ENCODE measurements around the gene MACROD2. TPM values are rescaled to one million over a fixed set of nuclear protein-coding genes. Genes with fewer than 3 reads are reported as not detected.

The MACROD2 gene
- polyA plus RNA-seq, 3 donors, result 12.8 to 13.4 (median 13.2) TPM

GRCh38 chr20:15570156-15570555 lies 1574.8 kb downstream of the MACROD2 start:
- no peak for DNase-seq

- DNase-seq, result no peak
Observed at GRCh38 chr20:15571056-15571455, 1575.7 kb downstream of the MACROD2 start.

DNA sequence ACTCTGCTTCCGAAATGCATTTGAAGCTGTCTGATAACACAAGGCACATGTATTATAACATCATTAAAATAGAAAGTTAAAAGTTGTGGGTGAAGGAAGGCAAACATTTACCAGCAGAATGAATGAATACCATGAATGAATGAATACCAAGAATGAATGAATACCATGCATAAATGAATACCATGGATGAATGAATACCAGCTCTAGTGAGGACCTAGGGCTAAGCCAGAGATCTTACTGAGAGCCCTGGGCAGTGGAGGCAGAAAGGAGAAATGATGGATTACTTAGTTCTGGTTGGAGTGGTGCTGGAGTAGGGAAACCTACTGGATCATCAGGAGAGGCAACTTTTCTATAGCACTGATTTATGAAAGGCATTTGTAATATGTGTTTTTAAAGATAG lies 1579.9 kb downstream of the MACROD2 start:
- DNase-seq, result no peak

- no peak for DNase-seq
Observed at GRCh38 chr20:15576411-15576810, 1581.1 kb downstream of the MACROD2 start.

DNA sequence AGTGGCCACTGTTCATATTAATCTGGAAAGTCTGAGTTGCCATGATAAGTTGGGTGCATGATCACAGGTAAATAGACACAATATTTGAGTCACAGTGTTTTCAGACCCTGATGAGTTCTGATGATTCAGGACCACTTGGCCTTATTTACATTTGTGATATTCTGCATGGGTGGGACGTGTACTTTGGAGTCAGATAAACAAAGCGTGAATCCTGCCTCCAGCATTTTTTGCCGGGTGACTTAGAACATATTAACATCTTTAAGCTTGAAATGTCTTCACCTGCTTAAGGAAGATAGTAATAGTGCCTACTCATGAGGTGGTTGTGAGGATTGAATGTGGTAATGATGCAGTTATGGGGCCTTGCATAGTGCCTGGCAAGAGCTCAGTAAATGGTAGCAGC lies 1582.8 kb downstream of the MACROD2 start:
- DNase-seq, result no peak

DNA sequence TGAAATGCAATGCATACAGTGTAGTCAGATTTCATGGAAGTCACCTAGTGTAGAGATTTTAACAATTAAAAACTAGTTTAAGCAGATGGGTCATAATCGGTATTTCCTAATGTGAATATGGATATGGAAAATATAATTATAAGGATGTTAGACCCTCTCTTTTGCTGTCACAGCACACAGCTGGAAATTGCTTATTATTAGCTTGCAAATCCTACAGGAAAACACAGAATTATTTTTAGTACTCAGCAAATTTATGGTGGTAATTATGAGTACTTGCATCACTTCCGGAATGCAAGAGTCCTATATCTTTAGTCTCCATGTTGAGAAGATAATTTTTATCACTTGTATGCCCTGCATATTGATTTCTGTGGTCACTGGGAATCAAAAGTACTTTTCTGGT lies 1584.4 kb downstream of the MACROD2 start:
- no peak for DNase-seq

GRCh38 chr20:15582146-15582760 lies 1586.9 kb downstream of the MACROD2 start:
- DNase-seq, result no peak

GRCh38 chr20:15584507-15584906 lies 1589.2 kb downstream of the MACROD2 start:
- DNase-seq, result no peak

GRCh38 chr20:15593081-15593480 lies 1597.8 kb downstream of the MACROD2 start:
- DNase-seq, result no peak

DNA sequence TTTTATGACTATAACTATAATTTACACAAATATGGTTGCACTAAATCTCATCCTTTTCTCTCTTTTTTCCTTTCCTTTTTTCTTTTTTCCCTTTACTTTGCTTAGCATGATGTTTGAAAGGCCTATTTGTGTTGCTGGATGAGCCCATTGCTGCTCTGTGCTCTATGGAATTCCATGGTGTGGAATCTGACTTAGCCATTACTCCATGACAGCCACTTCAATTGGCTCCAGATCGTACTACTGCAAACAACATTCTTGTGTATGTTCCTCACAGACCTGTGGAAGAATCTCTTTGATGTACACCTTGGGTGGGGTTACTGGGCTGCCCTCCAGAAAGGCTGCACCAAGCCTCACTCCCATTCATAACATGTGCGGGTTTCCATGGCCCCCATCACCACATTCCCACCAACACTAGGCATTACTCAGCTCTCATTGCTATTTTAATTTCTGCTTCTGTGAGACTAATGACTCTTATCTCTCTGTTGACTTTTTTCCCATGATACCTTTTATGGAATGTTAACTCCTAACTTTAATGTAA lies 1598.9 kb downstream of the MACROD2 start:
- DNase-seq, result no peak

DNA sequence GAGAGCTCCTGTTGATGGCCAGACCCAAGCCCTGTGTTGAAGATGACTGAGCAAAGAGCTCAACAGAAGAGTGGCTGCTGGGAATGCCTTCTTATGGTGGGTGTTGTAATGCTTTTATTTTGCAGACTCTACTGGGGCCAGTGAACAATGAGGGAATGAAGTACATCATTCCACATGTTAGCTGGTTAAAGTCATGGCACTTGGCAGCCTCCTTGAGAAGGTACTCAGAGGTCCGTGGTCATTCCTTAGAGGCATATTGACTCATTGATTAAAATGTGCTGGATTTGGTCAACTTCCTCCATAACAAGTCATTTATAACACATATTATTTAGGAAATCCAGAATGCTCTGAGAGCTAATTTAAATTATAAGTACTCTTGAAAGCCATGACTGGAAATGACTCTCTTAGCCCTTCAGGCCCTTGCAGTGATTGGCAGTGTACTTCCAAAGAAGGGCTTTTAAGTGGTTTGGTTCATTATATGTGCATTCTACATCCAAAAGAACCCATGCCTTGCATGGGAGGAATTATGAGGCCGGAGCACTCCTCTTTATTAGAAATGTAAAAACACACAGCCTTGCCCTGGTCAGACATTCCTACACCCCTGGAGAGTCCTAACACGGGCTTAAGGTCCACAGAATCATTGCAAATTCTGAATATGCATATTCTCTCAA lies 1601.0 kb downstream of the MACROD2 start:
- no peak for DNase-seq

DNA sequence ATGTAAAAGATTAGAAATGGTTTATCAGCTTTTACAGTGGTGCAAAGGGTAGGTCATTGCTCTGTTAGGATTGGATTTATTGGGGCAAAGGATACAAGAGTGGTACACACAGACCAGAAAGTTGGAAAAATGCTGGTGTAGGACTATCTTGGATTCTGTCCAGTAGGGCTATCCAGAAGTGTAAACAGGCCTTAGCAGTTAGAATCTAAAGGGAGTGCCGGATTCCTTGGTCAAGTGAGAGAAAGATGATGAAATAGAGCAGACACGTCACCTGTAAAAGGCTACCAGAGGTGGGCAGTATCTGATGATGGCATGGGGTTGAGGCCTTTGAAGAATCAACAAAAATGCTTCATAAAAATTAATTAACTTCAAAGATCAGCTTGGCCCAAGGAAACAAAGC lies 1602.0 kb downstream of the MACROD2 start:
- DNase-seq, result no peak

DNA sequence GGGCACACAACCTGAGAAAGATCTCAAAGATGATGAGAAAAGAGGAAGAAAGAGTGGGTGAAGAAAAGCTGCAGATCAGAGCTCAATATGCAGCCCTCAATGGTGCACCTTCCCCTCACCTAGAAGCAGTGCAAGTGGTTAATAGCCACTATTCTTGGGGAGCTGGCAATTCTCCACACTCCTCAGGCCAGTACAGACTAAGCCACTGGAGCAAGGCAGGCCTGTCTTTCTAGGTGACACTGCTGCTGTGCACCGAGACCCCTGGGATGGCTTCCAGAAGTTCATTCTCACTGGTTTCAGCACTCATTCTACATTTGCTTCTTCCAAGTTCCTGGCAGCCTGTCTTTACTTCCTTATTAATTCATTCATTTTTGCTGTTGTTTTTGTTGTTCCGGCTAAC lies 1604.6 kb downstream of the MACROD2 start:
- no peak for DNase-seq

GRCh38 chr20:15600565-15600964 lies 1605.2 kb downstream of the MACROD2 start:
- no peak for DNase-seq

GRCh38 chr20:15603506-15603905 lies 1608.2 kb downstream of the MACROD2 start:
- DNase-seq, result peak; percentile 44

- DNase-seq, result no peak
Observed at GRCh38 chr20:15603978-15604805, 1608.9 kb downstream of the MACROD2 start.

GRCh38 chr20:15609921-15610320 lies 1614.6 kb downstream of the MACROD2 start:
- DNase-seq, result no peak

GRCh38 chr20:15610787-15611186 lies 1615.5 kb downstream of the MACROD2 start:
- peak; percentile 8 for DNase-seq

DNA sequence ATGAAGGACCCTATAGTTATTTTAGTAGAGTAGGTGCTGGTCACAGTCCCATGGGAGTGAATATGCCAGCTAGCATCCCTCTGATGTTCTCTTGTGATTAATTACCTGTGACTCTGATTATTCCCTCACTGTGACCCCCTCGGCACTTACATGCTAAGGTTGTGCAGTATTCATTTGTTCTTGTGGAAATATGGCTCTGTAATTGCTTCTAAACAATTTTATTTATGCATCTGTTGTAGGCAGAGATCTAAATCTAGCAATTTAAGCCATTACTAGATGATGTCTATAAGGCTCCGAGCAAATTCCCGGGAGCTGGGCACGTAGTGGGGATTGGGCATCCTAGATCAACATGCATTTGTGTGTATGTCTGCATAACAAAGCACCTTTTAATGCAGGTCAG lies 1616.2 kb downstream of the MACROD2 start:
- DNase-seq, result no peak

- DNase-seq, result no peak
Observed at GRCh38 chr20:15612198-15612597, 1616.9 kb downstream of the MACROD2 start.

GRCh38 chr20:15612769-15613168 lies 1617.5 kb downstream of the MACROD2 start:
- no peak for DNase-seq

DNA sequence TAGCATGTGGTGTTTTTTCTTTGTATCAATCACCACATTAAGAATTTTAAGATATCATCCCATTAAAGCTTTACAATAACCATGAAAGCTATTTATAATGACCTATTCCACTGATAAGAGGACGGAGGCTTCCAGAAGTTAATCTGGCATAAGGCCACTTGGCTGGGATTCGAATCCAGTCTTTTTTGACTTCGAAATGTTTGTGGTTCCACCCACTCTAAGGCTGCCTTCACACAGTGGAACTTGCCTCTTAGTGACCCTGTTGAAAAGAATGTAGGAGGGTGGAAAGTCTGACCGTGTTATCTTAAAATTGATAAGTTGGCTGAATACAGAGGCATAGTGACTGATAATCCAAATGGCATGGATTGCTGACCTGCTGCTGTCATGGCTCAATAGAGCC lies 1618.2 kb downstream of the MACROD2 start:
- no peak for DNase-seq

- DNase-seq, result no peak
Observed at GRCh38 chr20:15616626-15617025, 1621.3 kb downstream of the MACROD2 start.

Data from renal pelvis (tissue), 4 donors.